HG03175 (cell line): ENCODE data around the gene SYNDIG1.

Source experiments
- ATAC-seq: cut with Tn5 transposase; IDR thresholded peaks from one replicate; pipeline ENCODE4 v1.9.1; 2021; ENCODE audit warnings: mild to moderate bottlenecking, moderate library complexity; ENCODE audit not compliant: unreplicated experiment

Gene SYNDIG1

DNA sequence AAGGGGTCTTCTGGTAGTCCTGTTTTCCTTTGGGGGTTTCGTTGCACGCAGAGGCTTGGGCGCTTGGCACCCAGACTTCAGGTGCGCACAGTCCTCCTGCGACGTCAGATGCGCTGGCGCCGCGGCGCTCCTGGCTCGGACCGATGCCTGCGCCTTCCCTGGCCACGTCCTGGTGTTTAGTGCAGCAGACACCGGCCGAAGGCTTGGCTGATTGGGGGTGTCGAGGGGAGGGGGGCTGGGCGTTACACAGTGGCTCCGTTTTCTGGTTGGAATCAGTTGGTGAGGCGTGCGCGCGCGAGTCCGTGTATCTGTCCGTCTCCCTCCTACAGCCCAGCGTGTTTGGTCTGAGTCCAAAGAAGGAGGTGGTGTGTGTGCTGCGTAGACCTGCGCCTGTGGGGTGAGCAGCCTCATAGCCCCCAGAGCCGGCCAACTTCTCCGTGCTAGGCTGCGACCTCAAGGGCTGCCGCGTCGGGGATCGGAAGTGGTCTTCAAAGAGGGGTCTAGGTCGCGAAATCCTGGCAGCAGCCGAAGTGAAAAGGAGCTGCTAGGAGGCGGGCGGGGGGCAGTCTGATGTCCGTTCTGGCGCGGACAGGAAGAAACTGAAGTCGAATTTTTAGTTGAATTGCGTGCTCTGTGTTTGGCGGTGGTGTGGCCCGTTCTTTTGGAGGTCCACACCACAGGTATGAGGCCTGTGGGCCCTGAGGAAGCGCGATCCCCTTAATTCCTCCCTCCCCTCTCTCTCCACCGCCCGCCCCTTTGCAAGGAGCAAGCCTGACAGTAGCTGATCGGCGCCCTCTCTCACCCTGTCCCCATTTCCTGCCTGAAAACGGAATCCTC is 1.5 kb downstream of the SYNDIG1 start:
- ATAC-seq, result no peak

DNA sequence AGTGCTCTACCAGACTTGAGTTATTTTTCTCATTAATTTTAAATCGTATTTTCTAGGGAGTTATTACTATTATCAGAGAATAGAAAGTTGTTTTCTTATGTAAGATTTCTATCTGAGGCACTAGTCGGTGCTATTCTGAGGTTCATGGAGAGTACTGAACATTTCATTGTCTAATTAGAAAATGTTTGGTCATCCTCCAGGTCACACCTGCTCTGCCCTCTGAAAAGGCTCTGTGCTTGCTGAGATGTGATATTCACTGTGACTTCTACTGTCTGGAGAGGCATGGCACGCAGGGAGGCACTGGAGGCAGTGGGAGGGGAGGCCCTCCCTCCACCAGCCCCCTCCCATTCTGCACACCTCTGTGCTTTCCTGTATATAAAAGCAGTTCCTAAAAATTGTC is 3.0 kb downstream of the SYNDIG1 start:
- no peak for ATAC-seq

DNA sequence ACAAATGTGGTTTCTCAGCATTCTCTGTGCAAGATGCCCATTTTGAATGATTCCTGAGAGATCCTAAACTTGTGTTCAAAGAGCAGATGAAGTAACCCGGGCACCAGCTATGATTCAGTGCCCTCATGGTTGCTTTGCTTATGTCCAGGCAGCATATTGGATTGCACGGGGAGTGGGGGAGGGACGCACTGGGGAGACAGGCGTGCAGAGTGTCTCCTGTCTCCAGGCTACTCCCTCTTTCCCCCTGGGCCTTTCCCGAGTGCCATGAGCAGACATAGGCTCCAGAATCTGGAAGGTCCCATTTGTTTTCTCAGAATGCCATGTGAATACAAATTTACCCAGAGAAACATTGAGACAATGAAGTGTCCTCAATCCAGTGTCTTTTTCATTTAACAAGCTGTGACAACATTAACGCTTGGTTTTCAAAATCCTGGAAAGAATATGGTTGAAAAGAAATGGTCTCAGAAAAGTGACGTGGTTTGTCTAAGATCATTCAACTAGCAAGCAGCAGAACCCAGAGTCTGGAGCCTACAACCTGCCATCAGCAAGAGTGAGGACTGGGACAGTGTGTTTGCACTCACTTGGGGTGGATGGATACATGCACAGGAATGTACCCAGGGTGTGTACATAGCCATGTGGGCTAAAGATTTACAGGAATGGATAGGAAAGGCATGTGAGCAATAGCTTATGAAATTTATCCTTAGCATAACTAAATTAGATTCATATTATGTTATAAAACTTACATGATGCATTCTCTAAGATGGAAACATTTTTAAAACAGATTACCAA is 4.2 kb downstream of the SYNDIG1 start:
- no peak for ATAC-seq

DNA sequence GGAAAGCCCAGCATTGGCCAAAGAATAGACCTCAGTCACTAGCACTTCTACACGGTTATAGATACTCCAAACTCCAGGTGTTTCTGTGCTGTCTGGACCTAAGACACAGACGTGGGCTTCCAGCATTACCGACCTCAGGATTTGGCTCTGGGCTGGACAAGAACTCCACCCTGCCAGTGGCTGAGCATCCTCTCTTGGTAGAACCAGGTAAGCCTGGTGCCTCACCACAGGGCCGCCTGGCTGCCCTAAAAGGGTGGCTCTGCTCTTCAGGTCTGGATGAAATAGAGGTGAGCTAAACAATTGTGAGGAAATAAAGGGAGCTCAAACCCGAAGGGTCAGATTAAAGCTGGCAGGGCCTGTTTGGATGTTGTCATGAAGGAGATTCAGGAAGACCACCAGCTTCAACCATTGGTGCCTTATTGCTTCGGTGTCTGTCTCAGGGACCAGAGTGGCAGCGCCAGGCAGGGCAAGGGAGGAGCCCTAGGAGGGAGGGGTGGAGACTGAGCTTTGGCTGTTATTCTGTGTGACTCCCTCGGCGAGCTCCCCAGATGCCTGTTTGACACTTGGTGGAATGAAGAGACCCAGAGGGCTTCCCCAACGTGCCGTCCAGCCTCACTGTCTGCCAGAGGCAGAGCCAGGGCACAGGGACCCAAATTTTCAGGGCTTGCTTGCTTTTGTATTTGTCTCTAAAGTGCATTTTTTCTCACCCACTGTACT is 8.6 kb downstream of the SYNDIG1 start:
- ATAC-seq, result no peak

DNA sequence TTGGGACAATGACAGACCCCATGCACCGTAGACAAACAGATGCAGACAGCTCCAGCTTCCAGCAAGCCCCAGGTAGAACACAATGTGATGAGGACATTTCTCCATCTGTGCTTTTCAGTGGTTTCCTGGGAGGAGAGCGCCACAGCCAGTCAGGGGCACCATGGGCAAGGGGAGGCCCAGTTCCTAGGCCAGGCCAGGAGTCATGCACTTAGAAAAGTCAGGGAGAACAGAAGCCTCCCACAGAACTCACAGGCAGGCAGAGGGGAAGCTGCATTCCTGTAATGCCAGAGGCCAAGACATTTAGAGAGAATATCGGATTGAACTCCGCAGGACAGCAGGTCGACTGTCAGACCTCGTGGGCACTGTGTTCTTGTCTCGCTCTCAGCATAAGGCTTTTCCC is 9.2 kb downstream of the SYNDIG1 start:
- no peak for ATAC-seq

DNA sequence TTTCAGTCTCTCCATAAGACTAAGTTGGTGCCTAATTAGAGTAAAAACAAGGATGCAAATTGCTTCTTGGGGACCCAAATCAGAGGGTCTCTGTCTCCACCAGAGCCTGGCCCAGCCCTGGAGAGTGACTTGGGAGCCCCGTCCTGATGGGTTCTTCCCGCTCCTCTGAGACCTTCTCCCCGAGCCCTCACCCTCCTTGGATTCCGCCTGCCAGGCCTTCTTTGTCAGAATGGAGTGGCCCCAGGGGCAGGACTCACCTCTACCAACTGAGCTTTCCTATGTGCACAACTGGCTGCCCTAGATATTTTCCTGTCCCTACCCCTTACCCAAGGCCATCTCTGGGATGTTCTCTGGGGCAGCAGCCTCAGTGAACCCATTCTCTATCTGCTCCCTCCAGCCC is 9.7 kb downstream of the SYNDIG1 start:
- no peak for ATAC-seq

DNA sequence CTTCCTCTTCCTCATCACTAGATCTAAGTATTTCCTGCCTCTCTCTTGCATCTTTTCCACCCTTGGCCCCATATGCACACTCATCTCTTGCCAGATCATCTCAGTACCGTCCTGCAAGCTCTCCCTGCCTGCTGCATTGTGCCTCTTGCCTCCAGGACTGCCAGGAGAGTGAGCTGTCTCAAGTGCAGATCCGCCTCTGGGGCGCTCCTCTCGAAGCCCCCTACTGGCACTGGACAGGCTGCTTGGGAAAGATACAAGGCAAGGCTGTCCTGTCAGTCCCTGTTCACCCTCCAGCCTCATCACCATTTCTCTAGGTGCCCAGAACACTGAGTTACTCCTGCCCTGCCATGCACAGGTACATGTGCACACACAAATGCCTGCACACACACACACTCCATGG is 10.2 kb downstream of the SYNDIG1 start:
- no peak for ATAC-seq

DNA sequence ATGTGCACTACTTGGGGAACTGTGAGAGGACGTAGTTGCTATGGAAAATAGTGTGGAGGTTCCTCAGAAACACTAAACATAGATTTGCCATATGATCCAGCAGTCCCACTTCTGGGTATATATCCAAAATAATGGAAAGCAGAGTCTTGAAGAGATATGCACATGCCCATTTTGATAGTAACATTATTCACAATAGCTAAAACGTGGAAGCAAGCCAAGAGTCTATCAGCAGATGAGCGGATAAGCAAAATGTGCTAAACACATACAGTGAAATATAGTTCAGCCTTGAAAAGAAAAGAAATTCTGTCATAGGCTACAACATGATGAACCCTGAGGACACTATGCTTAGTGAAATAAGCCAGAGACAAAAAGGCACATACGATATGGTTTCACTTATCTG is 11.1 kb downstream of the SYNDIG1 start:
- ATAC-seq, result no peak

DNA sequence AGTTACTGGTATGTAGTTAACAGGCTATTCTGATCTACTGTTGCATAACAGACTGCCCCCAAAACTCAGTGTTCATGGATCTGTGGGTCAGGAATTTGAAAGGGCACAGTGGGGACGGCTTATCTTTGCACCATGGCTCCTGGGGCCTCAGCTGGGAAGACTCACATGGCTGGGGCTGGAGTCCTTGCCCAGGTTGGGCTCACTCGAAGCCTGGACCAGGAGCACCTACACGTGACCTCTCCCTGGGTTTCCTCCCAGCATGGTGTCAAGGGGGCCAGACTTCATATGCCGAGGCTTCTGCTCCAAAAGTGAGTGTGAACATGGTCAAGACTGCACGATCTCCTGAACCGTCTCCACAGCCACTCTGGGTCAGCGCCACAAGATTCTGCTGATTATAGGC is 11.7 kb downstream of the SYNDIG1 start:
- ATAC-seq, result no peak

DNA sequence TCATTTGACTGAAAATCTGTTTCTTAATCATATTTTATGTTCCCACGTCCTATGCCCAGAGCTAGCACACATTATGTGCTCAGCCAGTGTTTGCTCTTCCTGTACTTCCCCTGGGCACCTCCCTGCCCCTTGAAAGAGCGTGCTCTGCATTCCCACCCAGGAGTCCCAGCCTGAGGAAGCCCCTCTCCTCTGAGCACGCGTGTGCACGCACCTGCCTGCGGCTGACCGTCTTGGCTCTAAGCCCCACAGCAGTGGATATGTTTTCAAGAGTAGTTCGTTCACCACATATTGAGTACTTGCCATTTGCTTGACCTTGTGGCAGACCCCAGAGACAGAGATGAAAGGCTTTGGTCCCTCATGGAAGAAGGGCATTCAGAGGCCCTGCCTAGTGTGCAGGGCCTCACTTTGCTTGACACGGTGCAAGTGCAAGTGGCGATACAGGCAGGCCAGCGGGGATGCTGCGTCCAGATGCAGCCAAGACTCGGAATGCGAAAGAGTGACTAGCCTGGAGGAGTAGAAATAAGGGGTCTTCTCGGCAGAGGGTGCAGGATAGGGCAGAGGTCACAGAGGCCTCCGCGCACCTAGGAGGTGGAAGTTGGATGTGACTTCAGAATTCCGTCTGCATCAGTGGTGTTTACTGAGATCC is 14.1 kb downstream of the SYNDIG1 start:
- no peak for ATAC-seq

DNA sequence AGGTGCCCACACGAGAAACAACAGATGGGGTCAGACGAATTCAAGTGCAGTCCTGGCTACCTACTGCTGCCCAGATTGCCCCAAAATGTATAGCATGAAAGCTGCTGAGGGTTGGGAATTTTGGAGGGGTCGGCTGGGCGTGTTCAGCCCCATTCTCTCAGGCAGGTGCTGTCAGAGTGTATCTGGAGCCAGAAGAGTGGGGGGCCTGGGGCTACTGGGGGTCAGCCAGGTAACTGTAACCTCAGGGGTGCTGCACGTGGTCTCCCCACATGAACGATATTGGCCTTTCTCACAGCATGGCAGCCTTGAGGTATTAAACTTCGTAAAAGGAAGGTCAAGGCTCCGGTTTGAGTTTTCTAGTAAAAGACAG is 14.6 kb downstream of the SYNDIG1 start:
- ATAC-seq, result no peak

DNA sequence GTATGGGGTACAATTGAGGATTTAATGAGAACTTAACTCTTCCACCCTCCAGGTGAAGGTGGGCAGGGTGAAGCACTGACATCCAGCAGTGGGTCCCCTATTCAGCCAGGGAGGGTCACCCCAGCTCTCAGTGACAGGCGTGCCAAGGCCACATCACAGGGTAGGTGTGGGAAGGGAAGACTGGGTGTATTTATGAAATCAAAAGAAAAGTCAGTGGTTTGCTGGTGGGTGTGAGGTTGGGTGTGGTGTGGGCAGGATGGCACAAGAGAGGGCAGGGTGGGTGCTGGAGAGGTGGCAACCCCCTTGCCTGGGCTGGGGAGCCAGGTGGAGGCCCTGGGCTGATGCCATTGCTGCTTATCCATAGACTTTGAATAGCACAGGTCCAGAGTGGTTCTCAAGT is 16.6 kb downstream of the SYNDIG1 start:
- no peak for ATAC-seq

DNA sequence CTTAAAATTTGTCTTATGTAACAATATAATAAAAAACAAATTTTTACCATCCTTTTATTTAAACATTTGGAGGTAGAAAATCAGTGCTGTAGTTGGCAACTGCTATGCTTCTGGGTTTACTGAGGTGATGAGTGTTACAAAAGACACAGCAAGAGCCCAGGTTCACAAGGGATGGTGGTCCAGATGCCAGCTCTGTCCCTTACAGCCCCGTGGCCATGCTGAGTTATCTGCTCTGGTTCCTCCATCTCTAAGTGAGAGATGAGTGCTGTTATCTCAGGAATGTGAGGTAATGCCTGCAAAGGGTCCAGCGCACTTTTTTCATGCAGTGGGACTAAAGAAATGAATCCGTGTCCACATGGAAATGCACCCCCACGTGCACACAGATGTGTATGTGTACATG is 17.8 kb downstream of the SYNDIG1 start:
- no peak for ATAC-seq

DNA sequence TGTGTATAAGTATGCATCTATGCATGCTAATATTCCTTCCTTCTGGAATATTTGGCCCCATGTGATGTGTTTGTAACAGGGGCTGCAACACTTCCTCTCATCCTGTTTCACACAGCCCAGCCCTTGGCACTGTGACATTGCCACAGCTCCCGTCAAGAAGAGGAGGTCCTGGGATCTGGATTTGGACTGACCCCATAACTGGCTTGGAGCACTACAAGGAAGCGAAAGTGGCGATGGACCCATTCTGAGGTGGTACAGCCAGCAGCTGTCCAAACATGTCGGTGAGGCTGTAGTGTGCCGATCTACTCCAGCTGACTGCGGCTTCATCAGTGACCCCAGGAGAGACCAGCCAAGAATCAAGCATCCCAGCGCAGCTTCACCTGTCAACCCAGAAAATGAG is 18.2 kb downstream of the SYNDIG1 start:
- no peak for ATAC-seq

DNA sequence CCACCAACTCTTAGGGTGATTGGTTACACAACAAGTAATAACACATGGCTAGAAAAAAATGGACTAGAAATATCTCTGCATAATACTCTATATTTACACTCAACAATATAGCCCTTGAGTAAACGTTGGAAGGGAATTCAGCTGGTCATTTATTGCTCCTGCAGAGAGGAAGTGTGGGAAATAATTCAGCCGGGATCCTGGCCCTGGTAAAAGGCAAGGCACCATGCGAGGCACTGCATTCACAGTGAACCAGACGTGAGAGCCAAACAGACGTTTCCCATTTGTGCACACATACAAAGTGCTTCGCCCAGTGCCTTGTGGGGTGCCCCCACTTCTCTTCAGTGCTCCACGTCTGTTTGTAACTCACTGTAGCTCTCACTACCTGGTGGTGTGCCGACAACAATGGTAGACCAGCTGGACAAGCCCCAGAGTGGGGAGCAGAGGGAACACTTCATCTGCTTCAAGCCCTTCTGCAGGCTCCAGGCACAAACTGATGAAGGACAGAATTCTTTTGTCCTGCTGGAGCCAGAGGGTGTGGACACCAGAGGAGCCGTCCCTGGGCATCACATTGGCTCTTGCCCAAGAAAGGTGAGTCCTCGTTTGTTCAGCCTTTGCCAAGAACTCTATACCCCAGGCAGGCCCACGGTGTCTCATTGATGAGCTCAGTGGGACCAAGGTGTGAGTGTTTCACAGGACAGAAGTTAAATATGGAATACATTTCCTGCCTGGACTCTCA is 18.8 kb downstream of the SYNDIG1 start:
- no peak for ATAC-seq

DNA sequence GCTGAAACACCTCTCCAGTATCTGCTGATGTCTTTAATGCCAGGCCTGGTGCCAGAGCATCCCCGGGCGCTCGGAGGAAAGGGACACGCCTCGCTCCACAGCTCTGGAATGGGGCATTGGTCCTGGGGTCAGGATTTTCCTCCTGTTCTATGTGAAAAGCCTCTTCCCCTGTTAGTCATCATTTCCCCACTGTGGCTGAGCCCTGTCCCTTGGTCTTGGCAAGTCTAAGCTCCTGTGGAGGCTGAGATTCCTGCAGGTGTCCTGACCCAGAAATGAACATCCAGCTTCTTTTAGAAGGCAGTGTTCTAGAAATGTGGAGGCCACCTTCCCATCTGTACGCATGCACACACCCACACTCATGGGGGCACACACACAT is 19.4 kb downstream of the SYNDIG1 start:
- no peak for ATAC-seq

DNA sequence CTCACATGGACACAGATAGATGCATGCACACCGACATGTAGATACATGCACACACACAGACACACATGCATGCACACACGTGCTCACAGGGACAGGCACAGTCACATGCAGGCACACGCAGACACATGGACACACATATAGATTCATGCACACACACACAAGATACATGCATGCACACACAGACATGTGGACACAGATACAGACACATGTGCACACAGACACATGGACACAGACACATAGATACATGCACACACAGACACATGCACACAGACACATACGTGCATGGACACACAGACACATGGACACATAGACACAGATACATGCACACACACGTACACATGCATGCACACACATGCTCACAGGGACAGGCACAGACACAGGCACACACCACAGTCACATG is 19.8 kb downstream of the SYNDIG1 start:
- ATAC-seq, result no peak

DNA sequence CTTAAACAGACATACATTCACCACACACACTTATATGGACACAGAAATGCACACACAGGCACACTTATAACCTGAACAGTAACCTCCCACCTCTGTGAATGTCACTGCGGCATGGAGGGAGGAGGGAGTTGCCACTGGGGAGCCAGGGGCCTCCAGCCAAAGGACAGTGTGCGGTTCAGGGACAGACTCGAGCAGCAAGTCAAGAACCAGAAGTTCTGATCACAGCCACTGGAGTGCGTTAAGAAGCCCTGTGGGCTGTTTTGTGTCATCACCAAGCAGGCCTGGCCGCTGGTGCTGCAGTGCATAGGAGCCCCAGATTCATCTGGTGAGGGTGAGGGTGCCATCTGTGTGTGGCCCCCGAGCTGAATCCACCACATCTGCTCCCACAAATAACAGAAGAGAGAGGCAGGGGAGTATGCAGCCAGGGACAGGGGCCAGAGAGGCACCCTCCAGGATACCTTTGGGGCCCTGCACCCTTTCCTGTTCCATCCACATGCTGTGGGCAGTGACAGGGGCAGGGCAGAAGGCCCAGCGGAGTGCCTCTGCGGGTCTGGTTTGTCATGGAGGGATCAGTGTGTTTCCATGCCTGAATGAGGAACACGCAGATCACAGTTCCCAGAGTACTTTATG is 20.3 kb downstream of the SYNDIG1 start:
- no peak for ATAC-seq

DNA sequence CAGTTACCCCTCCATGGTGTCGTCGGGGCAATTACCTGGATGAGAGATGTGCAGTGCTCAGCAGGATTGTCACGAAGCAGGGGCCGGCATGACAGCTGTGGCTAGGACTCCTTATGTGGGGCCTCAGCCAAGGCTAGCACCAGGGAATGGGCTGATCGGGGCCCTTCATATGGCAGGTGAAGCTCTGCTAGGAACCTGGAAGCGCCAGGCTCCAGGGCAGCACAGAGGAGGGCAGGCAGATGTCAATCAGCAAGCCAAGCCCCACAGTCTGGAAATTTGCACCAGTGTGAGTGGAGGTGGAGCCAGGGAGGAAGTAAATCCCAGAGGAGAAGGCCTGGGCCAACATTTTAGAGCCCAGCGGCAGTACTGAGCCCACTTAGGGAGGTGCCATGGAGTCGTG is 21.2 kb downstream of the SYNDIG1 start:
- ATAC-seq, result no peak

DNA sequence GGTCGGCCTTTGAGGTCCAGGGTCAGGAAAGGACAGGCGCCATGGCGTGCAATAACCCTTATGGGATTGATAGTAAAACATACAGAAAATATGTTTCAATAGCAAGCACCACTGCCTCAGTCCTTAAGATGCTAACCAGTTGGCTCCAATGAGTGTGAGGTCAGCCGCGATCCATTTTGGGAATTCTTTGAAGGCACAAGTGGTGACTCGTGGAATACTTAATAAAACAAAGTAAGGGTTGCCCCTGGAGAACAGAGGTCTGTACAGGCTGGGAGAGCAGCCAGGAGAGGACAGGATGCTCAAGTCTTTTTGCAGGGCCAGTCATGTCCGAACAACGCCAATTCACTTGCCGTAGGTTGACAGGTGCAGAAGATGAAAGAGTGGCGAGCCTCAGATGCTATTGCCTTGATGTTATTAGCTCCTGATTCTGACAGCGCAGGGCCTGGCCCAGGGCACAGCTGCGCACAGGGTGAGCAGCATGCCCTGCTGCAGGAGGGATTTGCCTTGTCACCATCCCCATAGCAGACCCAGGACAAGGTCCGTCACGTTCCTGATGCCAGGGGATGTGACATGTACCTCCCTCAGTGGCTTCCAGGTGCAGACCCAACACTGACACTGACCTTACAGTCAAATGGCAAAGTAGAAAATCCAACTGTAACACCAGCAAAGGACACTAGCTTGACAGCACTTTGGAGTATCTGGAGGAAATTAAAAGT is 21.8 kb downstream of the SYNDIG1 start:
- ATAC-seq, result no peak
